Liver (tissue), 9 donors: ENCODE results near the gene MYO3B. TPM values are rescaled to one million over a fixed set of nuclear protein-coding genes. Genes with fewer than 3 reads are reported as not detected.

Experiments used
- DNase-seq: peaks from one replicate; pipeline ENCODE4 v3.0.0-alpha.2; 2017; ENCODE audit warnings: low spot score
- H3K27ac ChIP-seq, 2 donors: one replicate each; pipeline ENCODE4 v1.7.0; 2013; ENCODE audit warnings: inconsistent platforms in 2 of 2, low read length in 2 of 2, control low read depth in 1 of 2, low read depth in 1 of 2, mild to moderate bottlenecking in 1 of 2
- H3K27me3 ChIP-seq, 4 donors: one replicate each; pipeline versions ENCODE4 v1.6.1 to v1.7.0; 2013; ENCODE audit warnings: low read length in 3 of 4, inconsistent platforms in 1 of 4, mild to moderate bottlenecking in 1 of 4, moderate library complexity in 1 of 4; ENCODE audit not compliant: control insufficient read depth in 4 of 4, insufficient read depth in 4 of 4
- H3K36me3 ChIP-seq, 4 donors: one replicate each; pipeline versions ENCODE4 v1.6.1 to v1.7.0; 2013; ENCODE audit warnings: low read length in 3 of 4, mild to moderate bottlenecking in 3 of 4, low read depth in 1 of 4, moderate library complexity in 1 of 4; ENCODE audit not compliant: control insufficient read depth in 4 of 4, insufficient read depth in 3 of 4
- H3K4me1 ChIP-seq, 4 donors: one replicate each; pipeline versions ENCODE4 v1.6.1 to v1.7.0; 2013; ENCODE audit warnings: low read length in 3 of 4, mild to moderate bottlenecking in 3 of 4, moderate library complexity in 1 of 4; ENCODE audit not compliant: control insufficient read depth in 4 of 4, insufficient read depth in 4 of 4
- H3K4me3 ChIP-seq, 3 donors: one replicate each; pipeline versions ENCODE4 v1.6.1 to v1.7.0; 2013; ENCODE audit warnings: low read length in 3 of 3, control low read depth in 1 of 3, low read depth in 1 of 3, mild to moderate bottlenecking in 1 of 3
- H3K9ac ChIP-seq, 2 donors: one replicate each; pipeline ENCODE4 v1.7.0; 2013; ENCODE audit warnings: low read length in 2 of 2, mild to moderate bottlenecking in 2 of 2, moderate library complexity in 2 of 2, control low read depth in 1 of 2, low read depth in 1 of 2
- H3K9me3 ChIP-seq, 4 donors: one replicate each; pipeline versions ENCODE4 v1.6.1 to v1.7.0; 2013; ENCODE audit warnings: low read length in 3 of 4; ENCODE audit not compliant: control insufficient read depth in 4 of 4
- EGR1 ChIP-seq, 2 donors: IDR thresholded peaks; 2 replicates each; pipeline ENCODE4 v1.6.1; 2016 to 2018; ENCODE audit warnings: antibody characterized with exemption in 2 of 2, low read depth in 2 of 2
- FOXA1 ChIP-seq: IDR thresholded peaks from 2 replicates; pipeline ENCODE4 v1.6.1; 2016; ENCODE audit warnings: antibody characterized with exemption
- FOXA2 ChIP-seq: IDR thresholded peaks from 2 replicates; pipeline ENCODE4 v1.6.1; 2016; ENCODE audit warnings: antibody characterized with exemption
- GABPA ChIP-seq, 2 donors: IDR thresholded peaks in 1 of 2; conservative IDR thresholded peaks in 1 of 2; 2 replicates each; pipeline ENCODE4 v1.6.1; 2016; ENCODE audit warnings: antibody characterized with exemption in 2 of 2, mild to moderate bottlenecking in 1 of 2, moderate library complexity in 1 of 2
- HNF4A ChIP-seq, 2 donors: conservative IDR thresholded peaks; 2 replicates each; pipeline ENCODE4 v1.6.1; 2016; ENCODE audit warnings: antibody characterized with exemption in 2 of 2, mild to moderate bottlenecking in 2 of 2
- HNF4G ChIP-seq: IDR thresholded peaks from 2 replicates; pipeline ENCODE4 v1.6.1; 2016; ENCODE audit warnings: antibody characterized with exemption
- JUND ChIP-seq, 2 donors: IDR thresholded peaks; 2 replicates each; pipeline ENCODE4 v1.6.1; 2016; ENCODE audit warnings: antibody characterized with exemption in 2 of 2
- NR2F2 ChIP-seq: IDR thresholded peaks from 2 replicates; pipeline ENCODE4 v1.6.1; 2016; ENCODE audit warnings: antibody characterized with exemption
- RAD21 ChIP-seq, 2 donors: IDR thresholded peaks; 2 replicates each; pipeline ENCODE4 v1.6.1; 2016; ENCODE audit warnings: antibody characterized with exemption in 2 of 2, mild to moderate bottlenecking in 2 of 2
- REST ChIP-seq: IDR thresholded peaks from 2 replicates; pipeline ENCODE4 v1.6.1; 2016; ENCODE audit warnings: antibody characterized with exemption, mild to moderate bottlenecking
- RXRA ChIP-seq, 2 donors: IDR thresholded peaks; 2 replicates each; pipeline ENCODE4 v1.6.1; 2017 to 2018; ENCODE audit warnings: antibody characterized with exemption in 2 of 2, mild to moderate bottlenecking in 1 of 2
- SP1 ChIP-seq: IDR thresholded peaks from 2 replicates; pipeline ENCODE4 v1.6.1; 2018; ENCODE audit warnings: antibody characterized with exemption, mild to moderate bottlenecking
- TAF1 ChIP-seq: conservative IDR thresholded peaks from 2 replicates; pipeline ENCODE4 v1.6.1; 2016; ENCODE audit warnings: antibody characterized with exemption, mild to moderate bottlenecking
- YY1 ChIP-seq: IDR thresholded peaks from 2 replicates; pipeline ENCODE4 v1.6.1; 2016; ENCODE audit warnings: antibody characterized with exemption, mild to moderate bottlenecking
- ZBTB33 ChIP-seq: IDR thresholded peaks from 2 replicates; pipeline ENCODE4 v1.6.1; 2016; ENCODE audit warnings: antibody characterized with exemption
- WGBS: extraction: QIAGEN DNeasy Blood & Tissue Kit; methylation state at CpG from one replicate; pipeline ENCODE4 v1.1.7; 2013; 5-methylcytosine and 5-hydroxymethylcytosine counted together
- polyA plus RNA-seq, 2 donors: library from polyadenylated mRNA; stranded (reverse) in 1 of 2; unstranded in 1 of 2; fragments of 200-250 nt in 1 of 2; fragments of >200 nt in 1 of 2; fragmentation: Nextera tagmentation in 1 of 2; extraction: Ambion mirVana in 1 of 2; gene quantifications; one replicate each; pipeline versions ENCODE4 v1.2.1 to v1.2.3, GENCODE V29; 2013 to 2015
- total RNA-seq, 2 donors: library from RNA; depleted of rRNA; stranded (reverse); fragments of >200 nt; gene quantifications; one replicate each; pipeline ENCODE4 v1.2.3, GENCODE V29; 2014
- TF ChIP-seq, protein P1 (sequence below): IDR thresholded peaks from 2 replicates; pipeline ENCODE4 v1.6.1; 2016; ENCODE audit warnings: antibody characterized with exemption
- TF ChIP-seq, protein P2 (sequence below): fragments of 150-350 bp; IDR thresholded peaks from 2 replicates; pipeline ENCODE4 v1.5.1; 2017; ENCODE audit warnings: improper control_type of control experiment, low read depth, low read length; ENCODE audit not compliant: missing input control
- TF ChIP-seq, protein P3 (sequence below): IDR thresholded peaks from 2 replicates; pipeline ENCODE4 v1.6.1; 2016; ENCODE audit warnings: antibody characterized with exemption
- donor health status: healthy.
- donor health status: healthy.
- donor health status: healthy.
- donor health status: healthy.
- donor health status: healthy.

Gene MYO3B
- total and polyA plus RNA-seq, 4 donors, result under 0.01 to 0.05 TPM; not detected in 2

- Histone ChIP-seq H3K27ac (no peak overlapping the region), H3K36me3 (no peaks in the 10 kb centered on the region), H3K4me1 (no peaks in the 10 kb centered on the region), H3K27me3 (no peaks in the 10 kb centered on the region), H3K9ac (no peak overlapping the region), H3K4me3 (no peak overlapping the region), H3K9me3 (no peaks in the 10 kb centered on the region)
- 11% methylated on average over 1 of the region's 1 CpG for WGBS
- TF ChIP-seq, protein P1, sequence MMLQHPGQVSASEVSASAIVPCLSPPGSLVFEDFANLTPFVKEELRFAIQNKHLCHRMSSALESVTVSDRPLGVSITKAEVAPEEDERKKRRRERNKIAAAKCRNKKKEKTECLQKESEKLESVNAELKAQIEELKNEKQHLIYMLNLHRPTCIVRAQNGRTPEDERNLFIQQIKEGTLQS, result no peak
- TF ChIP-seq TAF1 (no peak), JUND (IDR thresholded peaks at IDR 0.05) (no peak), ZBTB33 (no peak), RAD21 (IDR thresholded peaks at IDR 0.05) (no peak), HNF4G (no peak), FOXA1 (no peak), GABPA (IDR thresholded peaks at IDR 0.05 in 1 of 2, conservative IDR thresholded peaks at IDR 0.05 in 1 of 2) (no peak), SP1 (no peak), RXRA (IDR thresholded peaks at IDR 0.05) (no peak), YY1 (no peak), REST (no peak), NR2F2 (no peak)
- TF ChIP-seq, protein P2, sequence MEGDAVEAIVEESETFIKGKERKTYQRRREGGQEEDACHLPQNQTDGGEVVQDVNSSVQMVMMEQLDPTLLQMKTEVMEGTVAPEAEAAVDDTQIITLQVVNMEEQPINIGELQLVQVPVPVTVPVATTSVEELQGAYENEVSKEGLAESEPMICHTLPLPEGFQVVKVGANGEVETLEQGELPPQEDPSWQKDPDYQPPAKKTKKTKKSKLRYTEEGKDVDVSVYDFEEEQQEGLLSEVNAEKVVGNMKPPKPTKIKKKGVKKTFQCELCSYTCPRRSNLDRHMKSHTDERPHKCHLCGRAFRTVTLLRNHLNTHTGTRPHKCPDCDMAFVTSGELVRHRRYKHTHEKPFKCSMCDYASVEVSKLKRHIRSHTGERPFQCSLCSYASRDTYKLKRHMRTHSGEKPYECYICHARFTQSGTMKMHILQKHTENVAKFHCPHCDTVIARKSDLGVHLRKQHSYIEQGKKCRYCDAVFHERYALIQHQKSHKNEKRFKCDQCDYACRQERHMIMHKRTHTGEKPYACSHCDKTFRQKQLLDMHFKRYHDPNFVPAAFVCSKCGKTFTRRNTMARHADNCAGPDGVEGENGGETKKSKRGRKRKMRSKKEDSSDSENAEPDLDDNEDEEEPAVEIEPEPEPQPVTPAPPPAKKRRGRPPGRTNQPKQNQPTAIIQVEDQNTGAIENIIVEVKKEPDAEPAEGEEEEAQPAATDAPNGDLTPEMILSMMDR, result no peak
- DNase-seq, result no peak
Measured at GRCh38 chr2:170660409-170660808, 482.5 kb downstream of the MYO3B start.

GRCh38 chr2:170665743-170666142 is 487.8 kb downstream of the MYO3B start:
- Histone ChIP-seq H3K9ac (no peak overlapping the region), H3K27me3 (no peaks in the 10 kb centered on the region), H3K4me1 (no peaks in the 10 kb centered on the region), H3K36me3 (no peaks in the 10 kb centered on the region), H3K27ac (no peak overlapping the region), H3K9me3 (no peaks in the 10 kb centered on the region), H3K4me3 (no peak overlapping the region)
- WGBS, result 62% methylated on average over 5 of the region's 5 CpGs
- DNase-seq, result no peak
- TF ChIP-seq GABPA (IDR thresholded peaks at IDR 0.05 in 1 of 2, conservative IDR thresholded peaks at IDR 0.05 in 1 of 2), result no peak
- TF ChIP-seq HNF4G, result no peak
- TF ChIP-seq, protein P2, result no peak
- TF ChIP-seq, protein P3, sequence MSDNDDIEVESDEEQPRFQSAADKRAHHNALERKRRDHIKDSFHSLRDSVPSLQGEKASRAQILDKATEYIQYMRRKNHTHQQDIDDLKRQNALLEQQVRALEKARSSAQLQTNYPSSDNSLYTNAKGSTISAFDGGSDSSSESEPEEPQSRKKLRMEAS, result no peak
- no peak for TF ChIP-seq ZBTB33
- TF ChIP-seq FOXA1, result no peak
- TF ChIP-seq HNF4A (conservative IDR thresholded peaks at IDR 0.05), result no peak
- no peak for TF ChIP-seq FOXA2
- TF ChIP-seq, protein P1, result no peak
- no peak for TF ChIP-seq SP1
- TF ChIP-seq RXRA (IDR thresholded peaks at IDR 0.05), result no peak
- no peak for TF ChIP-seq YY1
- TF ChIP-seq TAF1, result no peak
- TF ChIP-seq NR2F2, result no peak
- TF ChIP-seq JUND (IDR thresholded peaks at IDR 0.05), result no peak
- no peak for TF ChIP-seq EGR1 (IDR thresholded peaks at IDR 0.05; ENCODE audit: low read depth in 2 of 2)
- TF ChIP-seq RAD21 (IDR thresholded peaks at IDR 0.05), result no peak
